Medulla oblongata (tissue), 1 donor: Measurements from ENCODE around the gene PRRC2B.
"Not testable (repeated sequence)": the region's sequence is repeated elsewhere in the genome, so short reads cannot be mapped to it uniquely, and the experiment has no call there.

ENCODE experiments used
- DNase-seq: peaks from one replicate; pipeline ENCODE4 v3.0.0-alpha.2; 2015; ENCODE audit errors: extremely low spot score

PRRC2B gene

GRCh38 chr9:131485728-131486422, 92.0 kb downstream of the PRRC2B start:
- no peak for DNase-seq

GRCh38 chr9:131487001-131487400, 93.1 kb downstream of the PRRC2B start:
- DNase-seq: no peak

- DNase-seq: no peak
Observed at GRCh38 chr9:131487621-131488031, 93.7 kb downstream of the PRRC2B start.

- DNase-seq: no peak
Observed at GRCh38 chr9:131490514-131490913, 96.6 kb downstream of the PRRC2B start.

- no peak for DNase-seq
Observed at GRCh38 chr9:131491001-131491710, 97.3 kb downstream of the PRRC2B start.

- DNase-seq: no peak
Observed at GRCh38 chr9:131492070-131492469, 98.2 kb downstream of the PRRC2B start.

- DNase-seq: no peak
Observed at GRCh38 chr9:131494296-131494870, 100.5 kb downstream of the PRRC2B start.

GRCh38 chr9:131495785-131496184, 101.9 kb downstream of the PRRC2B start:
- DNase-seq: no peak

- no peak for DNase-seq
Observed at GRCh38 chr9:131496844-131497405, 103.0 kb downstream of the PRRC2B start.

GRCh38 chr9:131499254-131499767, 105.4 kb downstream of the PRRC2B start:
- DNase-seq: no peak

- no peak for DNase-seq
Observed at GRCh38 chr9:131500377-131500776, 106.5 kb downstream of the PRRC2B start.

GRCh38 chr9:131500939-131501541, 107.2 kb downstream of the PRRC2B start:
- no peak for DNase-seq

- DNase-seq: peak; percentile 90
Observed at GRCh38 chr9:131502781-131503625, 109.1 kb downstream of the PRRC2B start, which contains the start of gene POMT1. POMT1 (plus strand) TSS chr9:131502918; CDS start chr9:131504219, 1,301 bp downstream.

GRCh38 chr9:131503626-131504465, 110.0 kb downstream of the PRRC2B start:
- DNase-seq: no peak

- DNase-seq: no peak
Observed at GRCh38 chr9:131505012-131505411, 111.1 kb downstream of the PRRC2B start.

- peak; percentile 28 for DNase-seq
Observed at GRCh38 chr9:131511416-131511815, 117.5 kb downstream of the PRRC2B start.

- DNase-seq: no peak
Observed at GRCh38 chr9:131511880-131512279, 118.0 kb downstream of the PRRC2B start.

- no peak for DNase-seq
Observed at GRCh38 chr9:131513177-131513576, 119.3 kb downstream of the PRRC2B start.

GRCh38 chr9:131515559-131516031, 121.7 kb downstream of the PRRC2B start:
- DNase-seq: not testable (repeated sequence)

- no peak for DNase-seq
Observed at GRCh38 chr9:131516100-131516499, 122.2 kb downstream of the PRRC2B start.
